ENCODE measurements around the gene OBSCN.

DNA sequence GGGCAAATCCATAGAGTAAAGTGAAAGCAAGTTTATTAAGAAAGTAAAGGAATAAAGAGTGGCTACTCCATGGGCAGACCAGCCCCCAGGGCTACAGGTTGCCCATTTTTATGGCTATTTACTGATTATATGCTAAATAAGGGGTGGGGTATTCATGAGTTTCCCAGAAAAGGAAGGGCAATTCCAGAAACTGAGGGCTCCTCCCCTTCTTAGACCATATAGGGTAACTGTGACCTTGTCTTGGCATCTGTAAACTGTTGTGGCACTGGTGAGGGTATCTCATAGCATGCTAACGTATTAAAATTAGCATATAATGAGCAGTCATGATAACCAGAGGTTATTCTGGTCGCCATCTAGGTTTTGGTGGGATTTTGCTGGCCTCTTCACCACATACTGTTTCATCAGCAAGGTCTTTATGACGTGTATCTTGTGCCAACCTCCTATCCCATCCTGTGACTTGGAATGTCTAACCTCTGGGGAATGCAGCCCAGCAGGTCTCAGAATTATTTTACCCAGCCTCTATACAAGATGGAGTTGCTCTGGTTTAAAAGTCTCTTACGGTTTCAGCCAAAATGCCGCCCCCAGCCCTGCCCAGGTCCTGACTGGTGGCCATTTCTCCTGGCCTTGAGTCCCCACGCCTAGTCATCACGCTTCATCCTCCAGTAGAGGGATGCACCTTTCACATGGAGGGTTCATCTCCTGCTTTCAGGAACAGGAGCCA, 209.8 kb downstream of the OBSCN start:
- TF ChIP-seq, protein P1, sequence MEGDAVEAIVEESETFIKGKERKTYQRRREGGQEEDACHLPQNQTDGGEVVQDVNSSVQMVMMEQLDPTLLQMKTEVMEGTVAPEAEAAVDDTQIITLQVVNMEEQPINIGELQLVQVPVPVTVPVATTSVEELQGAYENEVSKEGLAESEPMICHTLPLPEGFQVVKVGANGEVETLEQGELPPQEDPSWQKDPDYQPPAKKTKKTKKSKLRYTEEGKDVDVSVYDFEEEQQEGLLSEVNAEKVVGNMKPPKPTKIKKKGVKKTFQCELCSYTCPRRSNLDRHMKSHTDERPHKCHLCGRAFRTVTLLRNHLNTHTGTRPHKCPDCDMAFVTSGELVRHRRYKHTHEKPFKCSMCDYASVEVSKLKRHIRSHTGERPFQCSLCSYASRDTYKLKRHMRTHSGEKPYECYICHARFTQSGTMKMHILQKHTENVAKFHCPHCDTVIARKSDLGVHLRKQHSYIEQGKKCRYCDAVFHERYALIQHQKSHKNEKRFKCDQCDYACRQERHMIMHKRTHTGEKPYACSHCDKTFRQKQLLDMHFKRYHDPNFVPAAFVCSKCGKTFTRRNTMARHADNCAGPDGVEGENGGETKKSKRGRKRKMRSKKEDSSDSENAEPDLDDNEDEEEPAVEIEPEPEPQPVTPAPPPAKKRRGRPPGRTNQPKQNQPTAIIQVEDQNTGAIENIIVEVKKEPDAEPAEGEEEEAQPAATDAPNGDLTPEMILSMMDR (conservative IDR thresholded peaks at IDR 0.05; ENCODE audit: low read length): no peak
- no peak for TF ChIP-seq EZH2phosphoT487 (IDR thresholded peaks at IDR 0.05; ENCODE audit: borderline replicate concordance, low read depth, low read length)

All from OCI-LY7 (cell line).